ENCODE measurements around the gene ABLIM1. TPM values are rescaled to one million over a fixed set of nuclear protein-coding genes. Genes with fewer than 3 reads are reported as not detected.

Gene ABLIM1
- total and polyA plus RNA-seq, 2 of the 13 experiments (the other 11 are each of a cell fraction or from before 2014, with no cell fraction given) = 59.4 to 92.7 TPM

DNA sequence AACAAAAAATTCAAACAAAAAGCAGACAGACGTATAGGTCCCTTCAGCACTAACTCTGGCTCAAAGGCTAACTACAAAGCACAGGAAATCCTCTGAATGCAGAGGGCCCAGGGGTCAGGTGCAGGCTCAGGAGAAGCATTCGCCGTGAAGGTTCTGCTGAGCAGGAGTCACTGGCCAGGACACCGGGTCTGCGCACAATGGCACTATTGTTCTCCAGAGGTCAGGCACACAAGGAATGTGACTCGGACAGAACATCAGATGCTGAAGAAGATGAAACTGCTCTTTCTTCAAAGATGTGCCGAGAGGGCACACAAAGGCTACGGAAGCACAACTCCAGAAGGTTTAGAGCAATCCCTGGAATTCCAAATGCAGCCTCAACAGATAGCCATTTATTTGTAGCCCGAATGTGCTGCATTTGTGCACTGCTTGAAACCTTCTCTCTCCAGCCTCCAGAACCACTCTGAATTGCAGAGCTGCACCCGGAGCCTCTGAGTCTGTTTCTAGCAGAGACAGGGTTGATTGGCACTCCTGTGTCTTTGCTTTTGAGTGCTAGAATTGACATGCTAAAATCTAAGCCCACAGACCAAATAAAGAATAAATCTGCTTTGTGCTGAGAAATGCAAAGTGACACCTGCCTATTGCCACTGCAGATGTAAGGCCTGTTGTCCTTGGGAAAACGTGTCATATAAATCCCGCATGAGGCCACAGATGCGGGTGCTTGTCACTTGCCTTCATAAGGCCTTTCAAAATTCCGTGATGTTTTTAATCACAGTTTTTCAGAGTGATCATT, 168.4 kb downstream of the ABLIM1 start (continued):
- TF ChIP-seq, protein P1, sequence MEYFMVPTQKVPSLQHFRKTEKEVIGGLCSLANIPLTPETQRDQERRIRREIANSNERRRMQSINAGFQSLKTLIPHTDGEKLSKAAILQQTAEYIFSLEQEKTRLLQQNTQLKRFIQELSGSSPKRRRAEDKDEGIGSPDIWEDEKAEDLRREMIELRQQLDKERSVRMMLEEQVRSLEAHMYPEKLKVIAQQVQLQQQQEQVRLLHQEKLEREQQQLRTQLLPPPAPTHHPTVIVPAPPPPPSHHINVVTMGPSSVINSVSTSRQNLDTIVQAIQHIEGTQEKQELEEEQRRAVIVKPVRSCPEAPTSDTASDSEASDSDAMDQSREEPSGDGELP (IDR thresholded peaks at IDR 0.05; ENCODE audit: borderline replicate concordance, low read depth) = peak; percentile 56; the same call in 1 of the 2 replicates
- TF ChIP-seq TFDP2 (CRISPR knock-in tag; IDR thresholded peaks at IDR 0.05) = no peak
- peak; percentile 17; the same call in 1 of the 2 replicates for TF ChIP-seq SIX4 (CRISPR knock-in tag; IDR thresholded peaks at IDR 0.05)
- no peak for TF ChIP-seq BCLAF1 (IDR thresholded peaks at IDR 0.05)
- no peak for TF ChIP-seq ZBTB25 (CRISPR knock-in tag; IDR thresholded peaks at IDR 0.05)
- peak; percentile 94 for TF ChIP-seq HDAC2 (CRISPR knock-in tag; IDR thresholded peaks at IDR 0.05)
- TF ChIP-seq NBN (conservative IDR thresholded peaks at IDR 0.05) = no peak
- TF ChIP-seq ZNF724P (CRISPR knock-in tag; IDR thresholded peaks at IDR 0.05; ENCODE audit: borderline replicate concordance) = no peak
- TF ChIP-seq ZIK1 (CRISPR knock-in tag; IDR thresholded peaks at IDR 0.05; ENCODE audit: borderline replicate concordance, low read depth) = no peak
- TF ChIP-seq, protein P2, sequence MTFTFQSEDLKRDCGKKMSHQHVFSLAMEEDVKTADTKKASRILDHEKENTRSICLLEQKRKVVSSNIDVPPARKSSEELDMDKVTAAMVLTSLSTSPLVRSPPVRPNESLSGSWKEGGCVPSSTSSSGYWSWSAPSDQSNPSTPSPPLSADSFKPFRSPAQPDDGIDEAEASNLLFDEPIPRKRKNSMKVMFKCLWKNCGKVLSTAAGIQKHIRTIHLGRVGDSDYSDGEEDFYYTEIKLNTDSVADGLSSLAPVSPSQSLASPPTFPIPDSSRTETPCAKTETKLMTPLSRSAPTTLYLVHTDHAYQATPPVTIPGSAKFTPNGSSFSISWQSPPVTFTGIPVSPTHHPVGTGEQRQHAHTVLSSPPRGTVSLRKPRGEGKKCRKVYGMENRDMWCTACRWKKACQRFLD (CRISPR knock-in tag; IDR thresholded peaks at IDR 0.05; ENCODE audit: borderline replicate concordance) = no peak
- TF ChIP-seq ETV6 (CRISPR knock-in tag; conservative IDR thresholded peaks at IDR 0.05) = no peak
- TF ChIP-seq ZNF772 (CRISPR knock-in tag; IDR thresholded peaks at IDR 0.05) = peak; percentile 69; the same call in 1 of the 2 replicates
- peak; percentile 29; the same call in 1 of the 2 replicates for TF ChIP-seq KDM3A (CRISPR knock-in tag; IDR thresholded peaks at IDR 0.05; ENCODE audit: low read depth)
- TF ChIP-seq HNRNPUL1 (IDR thresholded peaks at IDR 0.05; ENCODE audit: low read depth, low read length) = no peak
- TF ChIP-seq KLF12 (CRISPR knock-in tag; IDR thresholded peaks at IDR 0.05; ENCODE audit: borderline replicate concordance) = no peak
- no peak; the same call in 1 of the 2 replicates for TF ChIP-seq ATF3 (CRISPR knock-in tag; IDR thresholded peaks at IDR 0.05)
- peak; percentile 39; the same call in 1 of the 2 replicates for TF ChIP-seq ATF1 (CRISPR knock-in tag; IDR thresholded peaks at IDR 0.05)
- no peak for TF ChIP-seq ZBTB34 (CRISPR knock-in tag; IDR thresholded peaks at IDR 0.05)
- peak; percentile 92; the same call in 1 of the 2 replicates for TF ChIP-seq ZNF292 (CRISPR knock-in tag; IDR thresholded peaks at IDR 0.05; ENCODE audit: borderline replicate concordance, low read depth)

All from HepG2 (cell line).